ENCODE data around the gene FARP1.
"Not testable (repeated sequence)": the region's sequence is repeated elsewhere in the genome, so short reads cannot be mapped to it uniquely, and the experiment has no call there.

The FARP1 gene

DNA sequence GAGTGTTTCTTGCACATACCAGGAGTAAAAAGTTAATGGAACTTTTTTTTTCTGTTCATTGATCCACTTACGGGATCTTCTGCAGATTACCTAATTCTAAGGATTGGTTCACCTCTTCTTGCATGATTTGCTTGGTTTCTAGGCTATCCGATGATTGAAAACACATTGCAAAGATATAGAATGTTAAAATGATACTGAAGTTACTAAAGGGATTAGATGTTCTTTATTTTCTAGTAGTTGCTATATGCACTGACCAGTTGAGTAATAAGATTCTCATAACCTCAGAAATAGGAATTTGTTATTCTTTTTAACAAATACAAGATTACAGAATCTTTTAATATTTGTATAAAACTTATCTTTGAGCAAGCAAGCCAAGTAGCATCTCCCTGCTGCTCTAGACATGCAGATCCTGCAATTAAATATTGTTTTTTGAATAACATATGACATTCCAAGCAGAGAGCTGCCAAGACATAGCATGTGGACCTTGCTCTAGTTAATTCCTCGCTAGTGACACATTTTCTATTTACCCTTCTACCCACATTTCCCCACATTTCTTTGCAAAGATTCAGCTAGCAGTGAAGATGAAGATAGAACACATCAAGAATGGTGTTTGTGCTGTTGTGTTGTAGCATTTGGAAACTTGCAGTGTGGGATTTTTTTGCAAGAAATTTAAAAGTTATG lies 85.9 kb downstream of the FARP1 start:
- DNase-seq, result no peak

DNA sequence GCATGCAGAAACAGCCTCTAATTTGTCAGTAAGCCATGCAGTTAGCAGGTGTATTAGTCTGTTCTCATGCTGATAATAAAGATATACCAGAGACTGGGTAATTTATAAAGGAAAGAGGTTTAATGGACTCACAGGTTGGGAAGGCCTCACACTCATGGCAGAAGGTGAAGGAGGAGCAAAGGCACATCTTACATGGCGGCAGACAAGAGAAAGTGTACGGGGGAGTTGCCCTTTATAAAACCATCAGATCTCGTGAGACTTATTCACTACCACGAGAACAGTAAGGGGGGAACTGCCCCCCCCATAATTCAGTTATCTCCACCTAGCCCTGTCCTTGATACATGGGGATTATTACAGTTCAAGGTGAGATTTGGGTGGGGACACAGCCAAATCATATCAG lies 87.9 kb downstream of the FARP1 start:
- not testable (repeated sequence) for DNase-seq

DNA sequence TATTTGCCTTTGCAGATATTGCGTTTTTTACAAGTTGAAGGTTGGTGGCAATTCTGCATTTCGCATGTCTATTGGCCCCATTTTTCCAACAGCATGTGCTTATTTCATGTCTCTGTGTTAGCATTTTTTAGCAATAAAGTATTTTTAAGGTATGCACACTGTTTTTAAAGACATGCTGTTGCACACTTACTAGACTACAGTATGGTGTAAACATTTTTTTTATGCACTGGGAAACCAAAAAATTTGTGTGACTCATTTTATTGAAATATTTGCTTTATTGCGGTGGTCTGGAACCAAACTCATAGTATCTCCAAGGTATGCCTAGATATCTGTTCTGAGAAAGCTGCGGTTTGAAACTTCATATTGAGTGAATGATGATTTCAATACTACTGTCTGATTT lies 89.6 kb downstream of the FARP1 start:
- DNase-seq, result no peak

DNA sequence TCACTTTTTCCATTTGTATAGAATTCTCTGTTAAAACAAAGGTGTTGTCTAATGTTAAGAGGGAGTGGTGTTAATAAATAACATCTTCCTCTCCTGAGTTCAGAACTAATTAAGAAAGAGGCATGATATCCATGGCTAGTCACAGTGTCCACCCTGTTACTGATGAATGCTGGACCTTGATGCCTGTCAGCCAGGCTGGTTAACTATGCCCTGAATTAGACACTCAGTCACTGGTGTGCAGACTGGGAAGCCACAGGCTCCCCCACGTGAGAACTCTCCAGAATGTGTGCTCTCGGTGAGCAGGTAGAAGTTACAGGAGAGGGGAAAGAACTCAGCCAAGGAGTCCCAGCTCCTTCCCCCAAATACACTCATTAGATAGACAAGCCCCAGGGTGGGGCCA lies 90.2 kb downstream of the FARP1 start:
- no peak for DNase-seq

DNA sequence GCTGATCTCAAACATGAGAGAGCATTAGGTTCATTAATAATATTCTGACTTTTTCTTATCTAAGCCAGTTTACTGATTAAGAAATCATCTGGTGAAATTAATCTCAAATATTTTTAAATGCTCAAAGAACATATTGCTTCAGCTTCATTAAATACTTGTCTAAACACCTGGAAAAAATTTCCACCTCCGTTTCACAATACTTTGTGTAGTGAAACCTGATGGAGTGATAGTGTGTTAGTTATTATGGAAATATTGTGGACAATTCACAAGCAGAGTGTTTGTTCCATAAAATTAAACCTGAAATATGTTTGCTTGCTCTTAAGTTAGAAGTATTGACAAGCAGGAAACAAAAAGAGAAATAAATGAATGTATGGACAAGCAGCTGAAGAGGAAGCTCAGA lies 91.5 kb downstream of the FARP1 start:
- no peak for DNase-seq

DNA sequence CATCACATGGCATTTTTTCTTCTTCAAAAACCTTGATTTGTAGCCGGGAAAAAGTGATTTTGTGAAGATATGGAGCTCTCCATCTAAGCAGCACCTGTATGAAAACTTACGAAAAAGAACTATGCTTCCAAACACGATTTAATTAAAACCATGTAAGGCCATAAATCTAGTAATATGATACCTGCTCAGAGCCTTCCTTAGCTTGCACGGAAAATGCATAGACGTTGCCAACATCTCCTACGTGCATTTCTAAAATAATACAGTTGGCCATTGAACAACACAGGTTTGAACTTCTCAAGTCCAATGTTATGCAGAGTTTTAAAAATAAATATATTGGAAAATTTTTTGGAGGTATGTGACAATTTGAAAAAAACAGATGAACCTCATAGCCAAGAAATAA lies 93.3 kb downstream of the FARP1 start:
- DNase-seq, result no peak

DNA sequence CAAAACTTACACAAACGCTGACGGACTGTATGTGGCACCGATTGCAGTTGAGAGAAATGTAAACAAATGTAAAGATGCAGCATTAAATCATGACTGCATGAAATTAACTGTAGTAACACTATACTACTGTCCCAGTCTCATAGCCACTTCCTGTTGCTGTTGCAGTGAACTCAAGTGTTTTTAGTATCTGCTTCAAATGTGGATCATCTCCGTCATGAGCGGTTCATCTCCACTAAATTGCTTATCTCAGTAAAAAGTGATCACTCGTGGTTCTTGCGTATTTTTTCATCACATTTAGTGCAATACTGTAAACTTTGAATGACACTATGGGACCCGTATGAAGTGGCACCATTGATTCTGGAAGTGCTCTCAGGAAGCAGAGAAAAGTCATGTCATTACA lies 94.4 kb downstream of the FARP1 start:
- DNase-seq, result no peak

DNA sequence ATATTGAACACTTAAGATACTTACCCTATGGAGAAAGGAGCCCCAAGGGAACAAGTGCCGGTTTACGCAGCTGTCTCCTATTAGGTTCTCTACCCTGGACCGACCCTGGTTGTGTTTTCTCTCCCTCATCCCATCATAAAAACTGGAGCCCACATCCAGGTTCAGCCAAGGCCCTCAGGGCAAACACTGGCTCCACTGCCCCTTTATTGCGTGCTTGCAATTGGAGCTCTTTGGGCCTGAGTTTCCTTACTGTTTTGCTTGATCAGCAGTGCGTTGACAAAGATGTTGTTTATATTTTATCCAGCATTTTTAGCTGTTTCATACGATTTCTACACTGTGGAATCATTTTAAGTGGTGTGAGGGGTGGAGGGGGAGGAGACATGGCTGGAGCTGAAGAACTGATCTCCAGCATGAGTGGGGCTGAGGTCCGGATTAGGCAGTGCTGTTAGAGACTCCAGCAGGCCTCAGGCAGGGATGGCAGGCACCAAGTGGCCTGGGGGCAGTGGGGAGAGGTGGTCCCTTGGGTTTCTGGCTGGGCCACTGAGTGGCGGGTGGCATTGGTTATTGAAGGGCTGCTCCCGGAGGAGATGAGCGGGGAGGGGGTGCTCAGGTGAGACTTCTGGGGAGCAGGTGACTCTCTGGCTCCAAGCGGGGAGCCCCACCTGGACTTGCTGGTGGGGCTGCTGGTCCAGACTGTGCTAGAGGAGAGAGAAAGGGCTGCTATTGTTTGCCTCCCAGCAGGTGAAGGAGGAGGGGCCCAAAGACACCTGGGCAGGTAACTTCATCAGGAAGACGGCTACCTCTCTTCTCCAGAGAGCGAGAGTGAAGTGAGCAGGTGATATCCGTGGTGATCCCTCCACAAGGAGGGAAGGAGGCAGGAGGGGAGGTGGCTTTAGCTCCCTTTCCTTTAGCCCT lies 96.5 kb downstream of the FARP1 start:
- DNase-seq, result no peak

DNA sequence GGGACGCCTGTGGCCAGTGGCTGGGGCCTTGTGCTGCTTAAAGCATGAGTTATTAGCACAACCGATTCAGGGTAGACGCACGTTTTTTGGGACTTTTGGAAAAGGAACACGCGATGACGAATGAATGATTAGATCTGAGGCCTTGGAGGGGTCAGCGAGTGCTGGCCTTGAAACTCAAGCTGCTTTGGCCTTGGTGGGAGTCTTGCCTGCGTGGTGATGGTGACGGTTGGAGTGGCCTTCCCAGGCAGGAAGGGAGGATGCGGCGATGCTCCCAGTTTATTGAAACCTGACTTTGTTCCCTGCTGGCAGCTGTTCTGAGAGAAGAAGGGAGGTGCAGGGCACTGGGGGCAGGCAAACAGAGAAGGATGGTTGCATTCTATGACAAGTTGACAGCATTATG lies 97.2 kb downstream of the FARP1 start:
- DNase-seq, result no peak

DNA sequence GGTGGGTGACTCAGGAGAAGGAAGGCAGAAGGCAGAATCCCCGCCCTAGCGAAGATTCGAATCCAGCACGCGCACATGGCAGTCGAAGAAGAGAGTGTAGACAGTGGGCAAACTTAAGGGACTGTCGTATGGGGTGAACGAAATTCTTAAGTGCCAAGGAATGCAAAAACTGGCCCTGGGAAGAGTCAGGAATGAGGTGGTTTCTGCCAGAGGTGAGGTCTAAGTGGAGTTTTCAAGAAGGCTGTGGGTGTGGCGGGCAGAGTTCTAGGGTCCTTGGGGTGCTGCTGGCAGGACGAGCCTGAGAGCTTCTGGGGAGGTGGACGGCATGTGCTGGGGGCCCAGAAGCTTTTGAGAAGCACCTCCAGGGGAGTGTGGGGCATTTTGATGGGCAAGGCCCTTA lies 98.1 kb downstream of the FARP1 start:
- DNase-seq, result no peak

DNA sequence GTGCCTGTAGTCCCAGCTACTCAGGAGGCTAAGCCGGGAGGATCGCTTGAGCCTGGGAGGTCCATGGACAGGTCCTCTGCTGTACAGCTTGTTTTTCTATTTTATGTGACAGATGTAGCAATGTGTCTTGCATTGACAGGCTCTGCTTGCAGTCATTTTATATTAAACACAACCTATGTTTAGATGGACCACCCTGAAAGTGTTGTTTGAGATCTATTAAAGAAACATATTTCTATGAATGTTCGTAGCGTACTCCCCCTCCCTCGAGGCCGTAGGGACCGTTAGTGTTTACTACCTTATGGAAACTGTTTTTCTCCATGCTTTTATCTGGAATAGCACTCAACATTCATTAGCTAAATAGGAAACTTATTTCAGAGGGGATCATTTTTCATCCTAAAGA lies 99.1 kb downstream of the FARP1 start:
- no peak for DNase-seq

DNA sequence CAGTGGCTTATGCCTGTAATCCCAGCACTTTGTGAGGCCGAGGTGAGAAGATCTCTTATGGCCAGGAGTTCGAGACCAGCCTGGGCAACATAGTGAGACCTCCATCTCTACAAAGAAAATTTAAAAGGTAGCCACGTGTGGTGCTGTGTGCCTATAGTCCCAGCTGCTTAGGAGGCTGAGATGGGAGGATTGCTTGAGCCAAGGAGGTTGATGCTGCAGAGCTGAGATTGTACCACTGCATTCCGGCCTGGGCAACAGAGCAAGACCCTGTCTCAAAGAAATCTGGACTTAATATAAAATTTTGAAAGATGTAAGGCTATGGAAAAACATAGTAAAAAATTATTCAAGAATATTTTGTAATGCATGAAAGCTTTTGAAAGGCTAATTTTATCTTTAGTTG lies 99.5 kb downstream of the FARP1 start:
- DNase-seq, result no peak

DNA sequence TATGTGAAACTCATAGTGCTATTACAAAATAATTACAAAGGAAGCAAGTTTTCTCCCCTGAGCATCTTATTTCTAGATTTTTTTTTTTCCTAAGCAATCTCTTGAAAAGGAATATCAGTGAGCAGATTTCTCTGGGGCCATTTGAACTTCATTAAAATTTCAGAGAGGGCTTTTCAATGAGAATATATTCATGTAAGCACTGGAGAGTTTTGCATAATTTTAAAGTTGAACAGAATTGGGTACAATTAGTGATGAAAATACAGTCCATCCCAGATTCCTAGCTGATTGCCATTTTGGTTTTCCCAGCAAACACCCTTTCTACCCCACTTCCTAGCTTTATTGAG lies 101.0 kb downstream of the FARP1 start:
- DNase-seq, result no peak

DNA sequence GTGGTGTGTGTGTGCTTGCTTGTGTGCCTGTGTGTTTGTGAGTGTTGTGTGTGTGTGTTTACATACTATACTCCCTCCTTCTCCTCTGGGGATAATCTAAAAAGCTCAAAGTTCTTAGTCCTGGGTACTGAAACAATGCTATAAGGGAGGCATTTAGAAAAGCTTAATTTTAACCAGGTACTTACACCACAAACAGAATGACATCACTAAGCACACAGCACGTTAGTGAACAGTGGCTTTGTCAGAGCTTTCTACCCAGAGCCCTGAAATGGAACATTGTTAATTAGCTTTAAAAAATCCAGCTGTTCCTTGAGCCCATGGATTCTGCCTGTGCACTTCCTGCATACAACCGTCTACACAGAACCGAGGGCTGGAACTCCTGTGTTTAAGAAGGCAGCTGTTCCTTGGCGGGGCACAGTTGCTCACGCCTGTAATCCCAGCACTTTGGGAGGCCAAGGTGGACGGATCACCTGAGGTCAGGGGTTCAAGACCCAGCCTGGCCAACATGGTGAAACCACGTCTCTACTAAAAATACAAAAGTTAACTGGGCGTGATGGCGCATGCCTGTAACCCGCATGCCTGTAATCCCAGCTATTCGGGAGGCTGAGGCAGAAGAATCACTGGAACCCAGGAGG lies 103.8 kb downstream of the FARP1 start:
- DNase-seq, result no peak

DNA sequence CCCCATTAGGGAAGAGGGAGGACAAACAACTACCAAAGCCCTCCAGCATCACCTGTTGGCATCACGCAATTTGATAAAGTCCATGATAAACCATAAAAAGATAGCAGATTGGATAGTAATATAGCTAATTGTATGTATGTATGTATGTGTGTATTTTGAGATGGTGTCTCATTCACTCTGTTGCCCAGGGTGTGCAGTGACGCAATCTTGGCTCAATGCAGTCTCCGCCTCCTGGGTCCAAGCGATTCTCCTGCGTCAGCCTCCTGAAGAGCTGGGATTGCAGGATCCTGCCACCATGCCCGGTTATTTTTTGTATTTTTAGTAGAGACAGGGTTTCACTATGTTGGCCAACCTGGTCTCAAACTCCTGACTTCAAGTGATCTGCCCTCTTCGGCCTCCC lies 108.8 kb downstream of the FARP1 start:
- DNase-seq, result no peak

DNA sequence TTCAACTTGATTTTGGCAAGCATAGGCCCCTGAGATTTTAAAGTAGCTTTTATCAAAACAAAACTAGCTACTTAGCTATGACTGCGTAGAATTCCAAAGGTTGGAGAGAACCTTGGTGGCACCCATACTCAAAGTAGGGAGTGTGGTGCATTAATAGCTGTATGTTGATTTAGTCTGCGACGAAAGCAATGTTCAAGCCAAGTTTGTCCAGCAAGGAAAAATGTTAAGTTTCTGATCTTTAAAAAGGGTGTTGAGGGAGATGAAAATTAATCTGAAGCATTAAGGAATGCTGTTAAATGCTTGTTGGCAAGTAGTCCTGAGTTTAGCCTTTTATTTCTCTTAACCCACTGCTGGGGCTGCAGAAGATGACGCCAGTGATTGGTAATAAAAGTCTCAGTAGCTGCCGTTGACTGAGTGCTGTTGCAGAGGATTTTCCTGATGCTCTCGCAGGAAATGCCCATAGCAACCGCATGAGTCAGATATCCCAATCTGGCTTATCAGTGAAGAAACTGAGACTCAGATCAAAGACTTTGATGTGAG lies 110.1 kb downstream of the FARP1 start:
- no peak for DNase-seq

DNA sequence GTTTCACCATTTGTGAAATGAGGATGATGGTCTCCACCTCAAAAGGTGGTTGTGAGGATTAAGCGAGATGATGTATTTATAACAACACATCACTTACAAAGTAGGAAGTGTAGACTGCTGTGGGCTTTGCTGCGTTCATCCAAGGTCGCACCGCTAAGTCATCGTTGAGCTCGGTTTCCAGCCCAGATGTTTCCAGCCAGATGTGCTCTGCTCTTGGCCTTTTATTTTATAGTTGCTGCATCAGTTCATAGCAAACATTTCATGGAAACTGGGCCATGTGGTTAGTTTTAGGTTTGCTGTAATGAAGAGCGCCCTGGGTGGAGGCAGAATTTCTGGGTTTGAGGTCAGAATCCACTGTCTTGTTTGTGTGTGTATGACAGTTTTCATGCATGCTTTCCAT lies 110.6 kb downstream of the FARP1 start:
- DNase-seq, result no peak

DNA sequence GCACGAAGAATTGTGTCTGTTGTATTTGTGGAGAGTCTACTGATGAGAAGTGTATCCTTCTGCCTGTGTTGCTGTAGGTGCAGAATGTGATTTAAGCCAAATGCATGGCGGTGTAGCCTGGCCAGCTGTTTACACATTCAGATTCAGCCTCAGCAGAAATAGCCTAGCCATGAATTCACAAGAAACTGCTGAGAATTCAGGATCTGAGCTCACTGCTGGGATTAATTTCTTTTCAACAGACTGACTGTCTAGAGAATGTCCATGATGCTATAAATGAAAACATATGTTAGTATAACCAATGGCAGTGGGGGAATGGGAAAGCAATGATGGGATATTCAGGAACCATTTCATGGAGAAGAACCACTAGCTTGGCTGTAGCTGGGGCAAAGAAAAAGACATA lies 111.6 kb downstream of the FARP1 start:
- no peak for DNase-seq

DNA sequence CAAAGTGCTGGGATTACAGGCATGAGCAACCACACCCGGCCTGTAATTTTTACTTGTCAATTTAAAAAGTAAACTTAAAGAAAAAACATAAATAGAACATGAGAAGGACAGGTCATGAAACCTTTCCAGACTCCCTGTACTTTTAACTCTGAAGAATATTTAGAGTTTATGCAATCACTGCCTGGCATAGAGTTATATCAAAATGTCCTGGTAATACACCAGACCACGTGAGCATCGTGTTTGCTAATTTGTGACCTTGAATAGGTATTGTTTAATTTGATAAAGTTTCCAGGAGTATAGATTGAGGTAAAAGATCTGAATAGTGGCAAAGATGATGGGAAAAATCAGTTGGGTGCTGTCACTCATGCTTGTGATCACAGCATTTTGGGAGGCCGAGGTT lies 115.3 kb downstream of the FARP1 start:
- DNase-seq, result no peak

DNA sequence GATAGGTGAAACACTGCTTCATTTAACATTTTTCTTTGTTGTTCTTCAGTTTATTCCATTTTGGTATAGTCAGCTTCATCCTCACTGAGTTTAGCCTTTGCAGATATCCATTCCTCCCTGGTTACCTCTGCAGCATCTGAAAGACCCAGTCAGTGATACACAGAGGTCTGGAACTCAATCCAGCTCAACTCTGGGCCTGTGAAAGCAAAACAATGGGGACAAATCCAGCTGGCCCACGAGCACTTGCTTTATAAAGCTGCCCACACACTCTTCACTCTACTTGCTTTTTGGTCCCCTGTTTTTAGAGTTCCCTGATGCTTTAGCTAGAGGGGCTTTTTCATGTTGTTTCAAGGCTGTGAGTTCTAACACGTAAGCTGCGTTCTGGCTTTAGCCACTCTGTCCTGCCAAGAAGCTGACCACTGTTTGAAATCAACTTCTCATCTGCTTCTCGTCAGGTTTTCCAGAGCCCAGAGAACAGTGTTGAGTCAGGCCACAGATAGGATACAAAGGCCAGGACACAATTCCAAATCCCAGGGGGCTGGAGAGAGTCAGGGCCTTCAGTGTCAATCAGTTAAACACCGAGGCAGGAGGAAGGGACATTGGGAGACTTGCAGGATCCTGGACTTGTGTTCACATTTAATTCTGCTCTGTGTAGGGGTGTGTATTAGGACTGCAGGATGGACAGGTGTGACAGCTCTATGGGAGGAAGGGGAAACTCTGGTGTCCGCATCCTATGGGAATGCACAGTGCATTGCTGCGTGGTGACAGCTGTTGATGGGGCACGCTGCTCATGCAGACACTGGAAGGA lies 117.7 kb downstream of the FARP1 start:
- no peak for DNase-seq

DNA sequence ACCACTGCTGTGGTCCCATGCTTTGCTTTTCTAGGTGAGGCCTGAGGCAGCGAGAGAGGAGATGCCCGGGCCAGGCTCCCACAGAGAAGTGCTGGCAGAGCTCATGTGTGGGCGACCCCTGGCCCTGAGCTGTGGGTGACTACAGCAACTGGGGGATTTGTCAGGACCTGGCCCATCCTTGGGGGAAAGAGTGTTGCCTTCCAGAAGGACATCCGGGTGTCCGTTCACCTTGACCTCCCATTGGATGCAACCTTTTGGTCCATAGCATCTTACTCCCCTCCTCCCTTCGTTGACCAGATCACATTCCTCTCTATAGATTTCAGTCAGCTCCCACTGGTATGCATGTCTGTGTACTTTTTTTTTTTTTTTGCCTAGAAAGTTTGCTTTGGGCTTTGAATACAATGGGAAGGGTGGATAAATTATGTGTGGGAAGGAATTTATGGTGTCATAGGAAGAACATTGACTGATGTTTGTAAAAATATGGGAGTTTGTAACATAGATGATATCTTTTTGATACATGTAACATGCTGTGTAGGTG lies 118.3 kb downstream of the FARP1 start:
- no peak for DNase-seq

DNA sequence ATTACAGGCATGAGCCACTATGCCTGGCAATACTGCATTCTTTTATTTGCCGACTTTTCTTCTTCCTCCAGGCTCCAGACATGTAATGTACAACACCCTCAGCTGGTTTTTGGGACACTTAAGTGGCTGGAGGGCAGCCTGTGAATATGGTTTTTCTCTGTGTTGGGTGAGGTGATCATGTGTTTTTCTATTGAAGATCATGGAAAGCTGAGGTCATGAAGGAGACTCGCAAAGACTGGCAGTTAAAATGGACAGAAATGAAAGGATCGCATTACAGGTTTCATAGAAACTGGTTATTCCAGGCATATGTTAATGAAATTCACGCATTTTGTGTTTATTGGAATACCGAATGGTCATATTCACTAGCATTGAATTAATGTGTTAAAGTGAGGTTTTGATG lies 119.4 kb downstream of the FARP1 start:
- DNase-seq, result no peak

DNA sequence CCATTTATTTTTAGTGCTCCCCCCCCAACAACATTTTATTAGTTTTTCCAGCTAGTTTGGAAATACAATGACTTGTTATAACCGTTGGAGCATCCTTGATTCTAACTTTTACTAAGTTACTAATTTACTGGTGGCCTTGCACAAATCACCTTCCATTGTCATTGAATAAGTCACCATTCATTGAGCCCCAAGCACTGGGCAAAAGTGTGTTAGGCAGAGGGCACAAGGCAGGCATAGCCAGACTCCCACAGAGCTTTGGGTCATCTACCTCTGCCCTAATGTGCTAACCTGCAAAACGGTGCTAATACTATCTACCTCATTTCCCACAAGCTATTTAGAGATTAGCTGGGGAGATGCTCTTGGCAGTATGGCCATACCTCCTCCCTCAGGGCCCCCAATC lies 120.9 kb downstream of the FARP1 start:
- no peak for DNase-seq
